Measurements from ENCODE around the gene BTBD7.

GRCh38 chr14:93331728-93332396 lies 974 bp downstream of the BTBD7 start:
- TF ChIP-seq CTCF (IDR thresholded peaks at IDR 0.05) (no peak), POLR2A (IDR thresholded peaks at IDR 0.05) (no peak)
